CD4-positive, alpha-beta T cell treated with Interleukin-15 for 4 hours (primary cell): ENCODE results near the gene TTC32.
"Not testable (repeated sequence)": the region's sequence is repeated elsewhere in the genome, so short reads cannot be mapped to it uniquely, and the experiment has no call there.

Experiments used
- DNase-seq: peaks from one replicate; pipeline ENCODE4 v3.0.0-alpha.2; 2020; ENCODE audit warnings: low spot score

Gene TTC32

DNA sequence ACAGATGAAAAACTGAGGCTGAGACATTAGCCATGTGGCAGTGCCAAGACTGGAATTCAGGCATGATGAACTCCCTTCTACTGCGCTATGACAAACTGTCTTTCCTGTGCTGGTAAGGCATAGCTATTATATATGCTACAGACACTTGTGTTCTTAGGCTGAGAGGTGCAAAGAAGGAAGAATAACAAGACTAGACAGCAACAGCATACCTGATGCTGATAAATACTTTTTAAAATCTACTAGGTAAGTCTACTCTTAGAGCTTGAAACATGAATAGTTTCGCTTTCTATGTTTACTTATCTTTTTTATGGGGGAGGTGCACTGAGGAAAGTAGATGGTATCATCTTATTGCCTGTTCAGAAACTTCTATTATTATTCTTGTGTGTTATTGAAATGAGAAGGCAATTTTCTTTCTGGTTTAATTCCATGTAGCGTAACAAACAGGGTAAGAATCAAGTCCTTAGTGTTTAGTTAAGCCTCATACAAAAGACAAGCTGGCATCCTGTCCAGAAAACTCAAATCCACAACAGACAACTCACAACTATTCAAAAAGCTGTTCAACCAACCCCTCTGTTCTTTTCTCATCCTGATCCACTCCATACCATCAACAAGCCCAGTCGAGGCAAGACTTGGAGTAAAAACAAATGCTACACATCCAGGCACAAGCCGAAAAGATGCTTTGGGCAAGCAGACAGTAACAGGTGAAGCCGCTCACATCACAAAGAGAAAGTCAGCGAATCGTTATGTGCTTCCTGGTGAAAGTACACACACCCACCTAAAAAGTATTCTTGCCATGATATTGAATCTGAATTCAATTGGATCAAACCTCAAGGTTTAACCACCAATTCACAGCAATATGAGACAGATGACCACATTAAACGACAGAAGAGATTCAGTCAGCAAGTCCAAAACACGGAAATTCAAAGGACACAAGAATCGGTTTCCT lies 1.5 kb downstream of the TTC32 start:
- DNase-seq: peak; percentile 43

DNA sequence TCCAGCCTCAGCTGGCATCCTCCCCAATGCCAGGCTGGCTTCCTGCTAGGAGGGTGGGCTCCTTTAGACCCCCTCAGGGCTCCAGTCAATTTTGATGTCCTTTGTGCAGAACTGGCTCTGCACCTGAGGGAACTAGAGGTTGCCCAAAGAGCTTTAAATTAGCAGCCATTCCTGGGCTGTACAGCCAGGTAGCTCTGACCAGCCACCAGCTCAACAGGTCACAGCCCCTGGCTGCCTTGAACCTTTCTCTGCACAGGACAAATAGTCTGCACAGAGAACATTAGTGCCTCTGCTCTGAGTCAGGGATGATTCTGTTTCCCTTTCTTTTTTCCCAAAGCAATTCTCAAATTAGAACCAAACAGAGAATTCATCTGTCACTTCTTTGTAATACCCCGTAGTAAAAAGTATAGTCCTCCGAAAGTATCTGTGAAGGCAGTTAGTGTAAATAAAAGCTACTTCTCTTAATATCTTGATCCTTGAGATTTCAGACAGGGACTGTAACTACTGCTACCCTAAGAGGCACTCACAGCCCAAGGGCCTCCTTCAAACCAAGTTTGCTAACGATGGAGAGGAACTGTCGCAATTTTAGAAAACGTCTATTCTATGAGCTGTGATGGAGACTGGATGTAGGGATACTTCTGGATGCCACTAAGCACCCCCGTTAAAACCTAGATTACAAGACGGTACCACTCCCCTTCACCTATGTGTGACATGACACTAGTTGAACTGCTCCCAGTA lies 3.0 kb downstream of the TTC32 start:
- no peak for DNase-seq

- DNase-seq: no peak
Observed at GRCh38 chr2:19897623-19898245, 4.0 kb downstream of the TTC32 start.

- no peak for DNase-seq
Observed at GRCh38 chr2:19895535-19895934, 6.2 kb downstream of the TTC32 start.

GRCh38 chr2:19894134-19894792 lies 7.5 kb downstream of the TTC32 start:
- no peak for DNase-seq

- DNase-seq: no peak
Observed at GRCh38 chr2:19893520-19894133, 8.2 kb downstream of the TTC32 start.

- not testable (repeated sequence) for DNase-seq
Observed at GRCh38 chr2:19891971-19892370, 9.8 kb downstream of the TTC32 start.

DNA sequence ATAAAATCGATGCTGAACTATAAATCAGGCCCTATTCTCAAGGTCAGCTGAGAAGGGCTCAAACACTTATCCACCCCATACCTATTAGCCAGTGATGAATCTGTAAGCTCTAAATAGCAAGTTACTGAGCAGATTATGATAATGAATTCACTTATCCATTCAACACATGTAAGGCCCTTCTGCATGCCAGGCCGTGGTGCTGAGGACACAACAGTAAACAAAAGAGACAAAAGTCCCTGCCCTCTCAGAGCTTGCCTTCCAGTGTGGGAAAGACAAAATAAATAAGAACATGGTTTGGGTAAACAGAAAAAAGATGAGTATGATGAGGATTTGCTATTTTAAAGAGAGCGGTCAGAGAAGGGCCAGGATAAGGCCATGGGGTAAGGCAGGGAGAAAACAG lies 11.7 kb downstream of the TTC32 start:
- DNase-seq: no peak

DNA sequence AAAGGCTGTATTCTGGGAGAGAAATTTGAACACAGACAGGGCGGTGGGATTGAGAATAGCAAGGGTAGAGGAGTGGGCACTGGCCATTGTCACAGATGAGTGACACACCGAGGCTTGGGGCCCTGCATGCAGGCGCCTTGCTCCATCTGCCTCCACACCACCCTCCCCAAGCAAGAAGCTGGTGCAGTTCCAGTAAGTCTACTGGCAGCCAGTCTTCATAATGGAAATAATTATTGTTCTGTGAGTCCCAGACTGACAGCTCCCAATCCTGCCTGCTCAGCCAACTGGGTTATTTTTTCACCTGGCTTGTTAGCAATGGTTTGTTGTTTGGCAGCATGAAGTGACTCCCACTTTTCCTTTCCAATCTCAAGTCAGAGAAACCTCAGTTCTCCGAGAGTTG lies 13.0 kb downstream of the TTC32 start:
- no peak for DNase-seq

DNA sequence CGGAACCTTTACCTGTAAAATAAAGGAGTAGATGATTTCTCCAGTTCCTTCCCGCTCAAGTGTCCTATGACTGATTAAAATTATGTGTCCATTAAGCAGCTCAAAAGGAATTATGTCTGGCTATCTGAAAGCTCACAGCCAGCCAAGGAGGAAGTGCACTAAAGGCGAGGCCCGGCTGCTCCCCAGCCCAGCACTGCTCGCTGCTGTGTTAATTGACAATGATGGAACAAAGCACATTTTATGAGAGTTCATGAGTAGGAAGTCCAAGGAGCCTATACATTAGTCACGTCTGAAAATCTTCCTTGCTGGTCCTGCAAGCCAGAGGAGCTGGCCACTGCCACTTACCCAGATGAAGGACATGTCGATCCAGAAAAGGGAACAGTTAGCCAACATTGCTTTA lies 14.3 kb downstream of the TTC32 start:
- no peak for DNase-seq

GRCh38 chr2:19886261-19886660 lies 15.5 kb downstream of the TTC32 start:
- DNase-seq: no peak

DNA sequence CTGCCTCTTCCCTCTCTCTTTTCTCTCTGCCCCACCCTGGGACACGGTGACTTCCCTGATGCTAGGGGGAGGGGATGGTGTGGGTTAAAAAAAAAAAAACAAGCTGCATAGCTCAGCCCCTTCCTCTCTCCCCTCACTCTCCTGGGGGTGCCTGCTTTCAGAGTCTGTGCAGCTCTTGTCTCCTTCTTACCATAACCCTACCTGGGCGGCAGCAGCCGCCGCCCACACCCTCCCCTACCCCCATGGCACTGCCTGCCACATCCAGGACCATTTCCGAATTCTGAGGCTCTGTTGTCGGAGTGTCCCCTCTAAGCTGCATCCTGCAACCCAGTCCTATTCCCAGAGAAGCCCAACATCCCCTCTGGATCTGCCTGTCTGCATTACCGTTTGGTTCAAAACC lies 16.0 kb downstream of the TTC32 start:
- no peak for DNase-seq

DNA sequence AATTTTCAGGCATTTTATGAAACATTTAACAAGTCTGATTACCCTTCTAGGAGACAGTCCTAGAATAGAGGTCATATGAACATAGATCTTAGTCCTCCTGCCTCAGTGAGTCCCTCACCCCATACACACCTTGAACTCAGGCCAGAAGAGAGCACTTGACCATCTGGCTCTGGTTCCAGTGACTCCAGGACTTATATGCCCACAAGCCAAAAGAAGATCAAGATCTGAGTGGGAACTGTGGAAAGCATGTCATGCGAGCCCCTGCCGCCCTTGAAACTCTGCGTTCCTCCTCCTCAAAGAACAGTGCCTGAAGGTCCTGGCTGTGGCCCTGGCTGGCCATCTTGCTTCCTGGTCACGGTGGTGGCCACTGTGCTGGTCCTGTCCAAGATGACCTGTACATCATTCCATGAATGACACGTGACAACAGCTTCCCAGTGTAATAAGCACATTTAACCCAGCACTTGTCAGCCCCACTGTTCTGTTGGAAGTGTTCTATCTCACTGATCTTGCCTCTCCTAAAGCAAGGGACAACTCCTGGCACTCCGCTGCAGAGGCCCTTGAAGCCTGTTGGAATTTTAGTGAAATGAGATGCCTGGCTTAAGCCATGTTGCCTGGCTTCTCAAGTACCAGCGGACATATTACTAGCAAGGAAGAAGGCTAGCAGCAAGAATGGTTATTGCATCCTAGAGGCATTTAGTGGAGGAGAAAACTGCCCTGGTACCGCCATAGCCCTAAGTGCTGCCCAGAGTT lies 17.6 kb downstream of the TTC32 start:
- DNase-seq: no peak

GRCh38 chr2:19883486-19883885 lies 18.3 kb downstream of the TTC32 start:
- no peak for DNase-seq

DNA sequence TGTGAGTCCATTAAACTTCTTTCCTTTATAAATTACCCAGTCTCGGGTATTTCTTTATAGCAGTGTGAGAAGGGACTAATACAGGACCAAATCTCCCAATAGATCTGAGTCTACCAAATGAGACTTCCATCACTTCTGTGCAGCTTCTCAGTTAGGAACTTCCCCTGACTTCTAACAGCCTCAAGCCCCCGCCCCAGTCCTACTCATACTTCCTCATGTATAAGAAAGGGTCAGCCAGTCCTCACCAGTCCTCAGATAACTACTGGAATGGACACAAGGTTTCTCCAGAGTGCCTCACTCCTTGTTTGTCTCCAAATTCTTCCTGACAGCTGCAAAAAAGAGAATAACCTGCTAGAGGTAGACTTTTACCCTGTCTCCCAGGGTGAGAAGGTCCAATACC lies 19.5 kb downstream of the TTC32 start:
- DNase-seq: no peak

DNA sequence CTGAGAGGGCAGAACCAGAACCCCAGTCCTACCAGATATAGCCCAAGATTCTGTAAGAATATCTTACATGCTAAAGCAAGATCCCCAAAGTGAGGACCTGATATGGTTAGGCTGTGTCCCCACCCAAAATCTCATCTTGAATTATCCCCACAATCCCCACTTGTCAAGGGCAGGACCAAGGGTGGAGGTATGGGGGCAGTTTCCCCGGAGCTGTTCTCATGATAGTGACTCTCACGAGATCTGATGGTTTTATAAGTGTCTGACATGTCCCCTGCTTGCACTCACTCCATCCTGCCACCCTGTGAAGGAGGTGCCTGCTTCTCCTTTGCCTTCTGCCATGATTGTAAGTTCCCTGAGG lies 19.9 kb downstream of the TTC32 start:
- DNase-seq: no peak

- DNase-seq: no peak
Observed at GRCh38 chr2:19881221-19881907, 20.4 kb downstream of the TTC32 start.

- not testable (repeated sequence) for DNase-seq
Observed at GRCh38 chr2:19880191-19880590, 21.6 kb downstream of the TTC32 start.

DNA sequence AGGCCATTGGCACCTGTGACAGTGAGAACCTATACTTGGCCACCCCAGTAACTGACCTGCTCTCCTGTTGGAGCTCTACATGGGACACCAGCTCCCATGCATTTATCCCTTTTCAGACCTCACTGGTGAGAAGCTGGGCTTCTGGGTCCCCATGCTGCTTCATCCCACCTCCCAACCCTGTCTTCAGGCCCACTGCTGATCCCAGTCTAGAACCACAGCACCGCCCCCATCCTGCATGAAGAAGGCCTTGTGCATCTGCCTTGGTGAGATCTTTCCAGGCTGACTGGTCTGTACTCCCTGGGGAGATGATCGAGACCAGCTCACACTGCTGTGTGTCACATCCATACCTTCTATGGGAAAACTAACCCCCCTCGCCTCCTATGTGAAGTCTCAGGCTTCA lies 22.7 kb downstream of the TTC32 start:
- no peak for DNase-seq

DNA sequence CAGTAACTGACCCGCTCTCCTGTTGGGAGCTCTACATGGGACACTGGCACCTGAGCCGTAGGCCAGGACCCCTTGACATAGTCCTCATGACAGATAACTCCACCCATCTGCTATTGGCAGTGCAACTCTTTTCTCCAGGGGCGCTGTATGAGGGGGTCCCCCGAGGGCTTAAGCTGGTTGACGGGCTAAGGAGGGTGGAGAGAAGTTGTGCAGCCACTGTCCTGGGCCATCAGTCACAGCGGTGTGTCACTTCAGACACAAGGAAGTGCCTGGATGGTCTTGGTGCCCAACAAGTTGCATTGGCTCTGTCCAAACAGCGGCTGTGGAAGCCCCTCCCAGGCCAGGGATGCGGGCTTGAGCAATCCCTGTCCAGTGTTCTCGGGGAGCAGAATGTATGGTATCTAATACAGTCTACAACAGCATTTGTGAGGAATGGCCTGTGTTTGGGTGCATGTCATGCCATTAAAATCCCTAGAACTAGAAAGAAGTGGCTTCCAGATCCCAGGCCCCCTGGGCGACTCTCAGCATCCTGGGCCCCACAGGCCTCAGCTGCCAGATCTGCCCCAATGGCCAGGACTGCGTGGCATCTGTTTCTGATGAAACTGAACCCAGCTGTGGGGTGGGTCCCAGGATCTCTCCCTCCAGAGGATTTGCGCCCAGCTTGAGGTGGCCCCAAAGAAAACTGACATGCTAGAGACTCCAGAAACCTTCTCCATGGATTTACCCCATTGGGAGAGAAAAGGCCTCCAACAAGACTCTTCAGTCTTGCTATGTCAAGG lies 23.3 kb downstream of the TTC32 start:
- no peak for DNase-seq
